ENCODE measurements around the gene SKI.

- TF ChIP-seq CTCF (IDR thresholded peaks at IDR 0.05; ENCODE audit: poor library complexity) (no peak), EZH2 (IDR thresholded peaks at IDR 0.05; ENCODE audit: borderline replicate concordance) (no peak), EZH2phosphoT487 (IDR thresholded peaks at IDR 0.05; ENCODE audit: low read depth, severe bottlenecking, unreplicated experiment) (no peak)
Measured at GRCh38 chr1:2226525-2227345, 1.4 kb upstream of the SKI start.
